ENCODE results near the gene GIMD1.

Gene GIMD1

DNA sequence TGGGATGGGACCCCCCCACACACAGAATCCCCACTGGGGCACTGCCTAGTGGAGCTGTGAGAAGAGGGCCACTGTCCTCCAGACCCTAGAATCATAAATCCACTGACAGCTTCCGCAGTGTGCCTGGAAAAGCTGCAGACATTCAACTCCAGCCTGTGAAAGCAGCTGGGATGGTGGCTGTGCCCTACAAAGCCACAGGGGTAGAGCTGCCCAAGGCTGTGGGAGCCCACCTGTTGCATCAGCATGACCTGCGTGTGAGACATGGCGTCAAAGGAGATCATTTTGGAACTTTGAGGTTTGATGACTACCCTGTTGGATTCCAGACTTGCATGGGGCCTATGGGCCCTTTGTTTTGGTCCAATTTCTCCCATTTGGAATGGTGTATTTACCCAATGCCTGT is 29.9 kb downstream of the GIMD1 start:
- H3K4me3 ChIP-seq (replicated peaks in 1 of 2; ENCODE audit: low read depth in 2 of 2, low read length in 2 of 2): no peak overlapping the region
- TF ChIP-seq, protein P1, sequence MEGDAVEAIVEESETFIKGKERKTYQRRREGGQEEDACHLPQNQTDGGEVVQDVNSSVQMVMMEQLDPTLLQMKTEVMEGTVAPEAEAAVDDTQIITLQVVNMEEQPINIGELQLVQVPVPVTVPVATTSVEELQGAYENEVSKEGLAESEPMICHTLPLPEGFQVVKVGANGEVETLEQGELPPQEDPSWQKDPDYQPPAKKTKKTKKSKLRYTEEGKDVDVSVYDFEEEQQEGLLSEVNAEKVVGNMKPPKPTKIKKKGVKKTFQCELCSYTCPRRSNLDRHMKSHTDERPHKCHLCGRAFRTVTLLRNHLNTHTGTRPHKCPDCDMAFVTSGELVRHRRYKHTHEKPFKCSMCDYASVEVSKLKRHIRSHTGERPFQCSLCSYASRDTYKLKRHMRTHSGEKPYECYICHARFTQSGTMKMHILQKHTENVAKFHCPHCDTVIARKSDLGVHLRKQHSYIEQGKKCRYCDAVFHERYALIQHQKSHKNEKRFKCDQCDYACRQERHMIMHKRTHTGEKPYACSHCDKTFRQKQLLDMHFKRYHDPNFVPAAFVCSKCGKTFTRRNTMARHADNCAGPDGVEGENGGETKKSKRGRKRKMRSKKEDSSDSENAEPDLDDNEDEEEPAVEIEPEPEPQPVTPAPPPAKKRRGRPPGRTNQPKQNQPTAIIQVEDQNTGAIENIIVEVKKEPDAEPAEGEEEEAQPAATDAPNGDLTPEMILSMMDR (IDR thresholded peaks at IDR 0.05; ENCODE audit: low read depth, low read length): no peak
- no peak for DNase-seq (ENCODE audit: low read depth in 2 of 2)

DNA sequence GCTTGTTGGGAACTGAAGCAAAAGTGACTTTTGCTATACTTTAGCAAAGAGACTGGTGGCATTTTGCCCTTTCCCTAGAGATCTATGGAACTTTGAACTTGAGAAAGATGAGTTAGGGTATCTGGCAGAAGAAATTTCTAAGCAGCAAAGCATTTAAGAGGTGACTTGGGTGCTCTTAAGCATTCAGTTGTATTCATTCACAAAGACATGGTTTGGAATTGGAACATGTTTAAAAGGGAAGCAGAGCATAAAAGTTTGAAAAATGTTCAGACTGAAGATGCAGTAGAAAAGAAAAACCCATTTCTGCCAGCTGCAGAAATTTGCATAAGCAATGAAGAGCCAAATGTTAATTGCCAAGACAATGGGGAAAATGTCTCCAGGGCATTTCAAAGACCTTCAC is 30.7 kb downstream of the GIMD1 start:
- no peak overlapping the region for H3K4me3 ChIP-seq (replicated peaks in 1 of 2; ENCODE audit: low read depth in 2 of 2, low read length in 2 of 2)
- TF ChIP-seq, protein P1 (IDR thresholded peaks at IDR 0.05; ENCODE audit: low read depth, low read length): no peak
- no peak for DNase-seq (ENCODE audit: low read depth in 2 of 2)

DNA sequence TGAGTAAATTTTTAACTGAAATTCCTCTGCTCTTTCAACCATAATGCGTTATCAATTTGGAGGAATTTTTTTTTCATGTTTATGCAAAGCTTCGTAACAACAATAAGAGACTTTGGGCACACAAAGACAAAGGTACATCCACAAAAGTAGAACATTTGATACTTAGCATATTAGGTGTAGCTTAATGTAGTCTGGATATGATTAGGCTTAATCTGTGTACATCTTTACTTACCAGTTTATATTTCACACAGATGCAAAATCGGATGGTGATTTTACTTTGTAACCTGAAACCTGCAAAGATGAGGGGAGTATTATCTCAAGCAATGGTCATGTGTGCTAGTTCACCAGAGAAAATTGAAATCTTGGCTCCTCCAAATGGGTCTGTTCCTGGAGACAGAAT is 32.0 kb downstream of the GIMD1 start:
- no peak overlapping the region for H3K4me3 ChIP-seq (replicated peaks in 1 of 2; ENCODE audit: low read depth in 2 of 2, low read length in 2 of 2)
- TF ChIP-seq, protein P1 (IDR thresholded peaks at IDR 0.05; ENCODE audit: low read depth, low read length): no peak
- DNase-seq (ENCODE audit: low read depth in 2 of 2): no peak

DNA sequence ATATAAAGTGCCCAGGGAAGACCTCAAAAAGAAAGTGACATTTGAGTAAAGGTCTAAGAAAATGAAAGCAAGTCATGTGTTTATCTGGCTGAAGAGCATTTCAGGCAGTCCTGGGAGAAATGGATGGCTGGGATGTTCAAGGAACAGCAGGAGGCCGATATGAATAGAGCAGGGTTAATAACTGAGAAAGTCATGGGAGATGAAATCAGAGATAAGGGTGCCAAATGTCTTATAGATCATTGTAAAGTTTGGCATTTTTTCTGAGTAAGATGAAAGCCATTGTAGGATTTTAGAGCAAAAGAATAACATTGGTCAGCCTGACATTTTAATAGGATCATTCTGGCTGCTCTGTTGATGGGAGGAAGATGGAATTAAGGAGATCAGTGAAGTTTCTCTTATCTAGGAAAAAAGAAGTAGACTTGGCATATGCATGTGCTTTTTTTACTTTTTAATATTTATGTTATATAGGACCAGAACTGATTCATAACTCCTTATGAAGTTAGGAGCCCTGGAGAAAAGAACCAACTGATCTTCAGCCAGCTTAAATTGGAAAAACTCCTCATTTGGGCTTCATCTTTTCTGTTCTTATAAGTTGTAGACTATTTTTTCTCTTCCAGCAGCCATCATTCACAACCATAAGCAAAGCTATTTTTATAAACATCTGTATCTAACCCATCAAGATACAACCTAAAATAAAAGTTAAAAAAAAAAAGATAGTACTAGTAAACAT is 33.7 kb downstream of the GIMD1 start:
- H3K4me3 ChIP-seq (replicated peaks in 1 of 2; ENCODE audit: low read depth in 2 of 2, low read length in 2 of 2): no peak overlapping the region
- no peak for DNase-seq (ENCODE audit: low read depth in 2 of 2)
- TF ChIP-seq, protein P1 (IDR thresholded peaks at IDR 0.05; ENCODE audit: low read depth, low read length): no peak

DNA sequence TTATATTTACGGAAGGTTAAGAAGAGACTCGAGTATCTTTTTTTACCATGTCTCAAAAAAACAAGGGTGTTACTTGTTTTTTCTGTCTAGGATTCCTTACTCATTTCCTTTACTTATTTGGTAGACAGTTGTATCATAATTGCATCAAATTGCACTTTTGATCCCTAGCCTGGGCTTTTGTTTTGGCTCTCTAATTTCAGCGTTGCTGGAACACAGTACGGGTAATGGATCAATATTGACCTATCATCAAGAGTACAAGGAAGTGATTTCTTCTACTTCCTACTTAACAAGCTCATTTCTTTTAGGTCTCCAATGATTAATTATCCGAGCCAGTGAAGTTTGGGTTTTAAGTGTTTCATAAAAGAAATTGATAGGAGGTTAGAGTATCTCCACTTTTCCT is 35.4 kb downstream of the GIMD1 start:
- TF ChIP-seq, protein P1 (IDR thresholded peaks at IDR 0.05; ENCODE audit: low read depth, low read length): no peak
- DNase-seq (ENCODE audit: low read depth in 2 of 2): peak in 1 of 2 donors; percentile 11
- H3K4me3 ChIP-seq (replicated peaks in 1 of 2; ENCODE audit: low read depth in 2 of 2, low read length in 2 of 2): no peak overlapping the region

DNA sequence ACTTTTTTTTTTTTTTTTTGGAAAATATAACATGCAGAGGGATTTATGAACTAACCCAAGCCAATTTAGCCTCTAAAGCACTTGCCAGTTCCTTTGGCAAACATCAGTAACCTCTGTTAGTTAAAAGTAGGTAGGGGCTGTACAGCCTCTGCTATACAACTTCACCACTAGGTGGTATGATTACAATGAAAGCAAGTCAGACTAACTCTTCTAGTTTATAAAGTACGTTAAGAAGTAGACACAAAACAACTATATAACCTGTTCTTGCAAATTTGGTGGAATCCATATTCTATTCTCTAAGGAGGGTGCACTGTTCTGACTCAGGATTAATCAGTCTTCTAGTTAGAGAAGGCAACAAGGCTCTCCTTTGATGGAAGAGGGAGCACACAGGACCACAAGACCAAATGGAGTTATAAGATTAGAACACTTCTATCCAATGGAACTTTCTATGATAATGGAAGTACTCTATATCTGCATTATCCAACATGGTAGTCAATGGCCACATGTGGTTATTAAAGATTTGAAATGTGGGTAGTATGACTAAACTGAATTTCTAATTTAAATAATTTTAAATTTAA is 39.4 kb downstream of the GIMD1 start:
- peak; percentile 63 to 69 for DNase-seq (ENCODE audit: low read depth in 2 of 2)
- TF ChIP-seq, protein P1 (IDR thresholded peaks at IDR 0.05; ENCODE audit: low read depth, low read length): peak; percentile 66
- H3K4me3 ChIP-seq (replicated peaks in 1 of 2; ENCODE audit: low read depth in 2 of 2, low read length in 2 of 2): no peak overlapping the region

Data from cardiac fibroblast (primary cell).